Measurements from ENCODE around the gene ATP5F1B. TPM values are rescaled to one million over a fixed set of nuclear protein-coding genes. Genes with fewer than 3 reads are reported as not detected.
A peak's percentile ranks its signal among the peaks of the same experiment; 100 is the strongest.

The ATP5F1B gene
- total and polyA plus RNA-seq, 9 of the 15 experiments (the other 6 are each of a cell fraction or from before 2014, with no cell fraction given): 908 to 3,125 (median 1,482) TPM

GRCh38 chr12:56688129-56688845 is 42.5 kb upstream of the ATP5F1B start, which contains the start of gene PTGES3 (continued):
- TF ChIP-seq, protein P1, sequence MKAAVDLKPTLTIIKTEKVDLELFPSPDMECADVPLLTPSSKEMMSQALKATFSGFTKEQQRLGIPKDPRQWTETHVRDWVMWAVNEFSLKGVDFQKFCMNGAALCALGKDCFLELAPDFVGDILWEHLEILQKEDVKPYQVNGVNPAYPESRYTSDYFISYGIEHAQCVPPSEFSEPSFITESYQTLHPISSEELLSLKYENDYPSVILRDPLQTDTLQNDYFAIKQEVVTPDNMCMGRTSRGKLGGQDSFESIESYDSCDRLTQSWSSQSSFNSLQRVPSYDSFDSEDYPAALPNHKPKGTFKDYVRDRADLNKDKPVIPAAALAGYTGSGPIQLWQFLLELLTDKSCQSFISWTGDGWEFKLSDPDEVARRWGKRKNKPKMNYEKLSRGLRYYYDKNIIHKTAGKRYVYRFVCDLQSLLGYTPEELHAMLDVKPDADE (conservative IDR thresholded peaks at IDR 0.05; ENCODE audit: control insufficient read depth, low read depth, low read length): peak; percentile 48
- TF ChIP-seq ZNF239 (CRISPR knock-in tag; IDR thresholded peaks at IDR 0.05): 0 out of 2 replicates have a peak, but pooled peaks have one; percentile 22
- no peak for TF ChIP-seq HINFP (tag; conservative IDR thresholded peaks at IDR 0.05; ENCODE audit: low read depth)
- TF ChIP-seq EP300 (IDR thresholded peaks at IDR 0.05; ENCODE audit: low read length): peak; percentile 57
- TF ChIP-seq ADNP (tag; IDR thresholded peaks at IDR 0.05): no peak
- 0 out of 2 replicates have a peak, but pooled peaks have one; percentile 29 for TF ChIP-seq ETV1 (tag; conservative IDR thresholded peaks at IDR 0.05; ENCODE audit: low read depth)
- no peak for TF ChIP-seq PHB2 (IDR thresholded peaks at IDR 0.05; ENCODE audit: low read depth)
- peak; percentile 84 for TF ChIP-seq BACH1 (tag; IDR thresholded peaks at IDR 0.05)
- TF ChIP-seq FOXM1 (IDR thresholded peaks at IDR 0.05; ENCODE audit: low read depth): peak; percentile 96
- TF ChIP-seq FOXM1 (CRISPR knock-in tag; IDR thresholded peaks at IDR 0.05; ENCODE audit: low read depth): no peak
- TF ChIP-seq ZNF318 (IDR thresholded peaks at IDR 0.05; ENCODE audit: borderline replicate concordance in 1 of 2, low read depth in 1 of 2): peak in 1 of 2 experiments; percentile 58; a peak in 1 of 4 replicates
- no peak for TF ChIP-seq RFX5 (IDR thresholded peaks at IDR 0.05; ENCODE audit: low read depth, low read length)
- no peak for TF ChIP-seq ZNF75A (CRISPR knock-in tag; IDR thresholded peaks at IDR 0.05)
- 0 out of 2 replicates have a peak, but pooled peaks have one; percentile 21 for TF ChIP-seq XRCC5 (IDR thresholded peaks at IDR 0.05; ENCODE audit: low read depth, low read length)
- no peak for TF ChIP-seq CBX5 (IDR thresholded peaks at IDR 0.05; ENCODE audit: borderline replicate concordance, low read depth)
- peak; percentile 85 for TF ChIP-seq GABPA (tag; conservative IDR thresholded peaks at IDR 0.05; ENCODE audit: low read depth)
